GM23338 (cell line): Measurements from ENCODE around the gene LARGE1. TPM values are rescaled to one million over a fixed set of nuclear protein-coding genes. Genes with fewer than 3 reads are reported as not detected.

ENCODE experiments used
- ATAC-seq: fragments of 200-7000 bp; cut with Tn5 transposase; 3 replicates; pipeline ENCODE4 v1.9.1; 2020
- DNase-seq: peaks from one replicate; pipeline ENCODE4 v3.0.0-alpha.2; 2015; ENCODE audit warnings: low spot score
- H2AFZ ChIP-seq: fragments of 200-600 bp; sonication (generic); 2 replicates; pipeline ENCODE4 v1.8.0; 2016; ENCODE audit warnings: antibody characterized with exemption, mild to moderate bottlenecking, moderate library complexity
- H3F3A ChIP-seq: fragments of 200-600 bp; sonication (generic); replicated peaks from 2 replicates; pipeline ENCODE4 v1.8.0; 2017; ENCODE audit warnings: antibody characterized with exemption, mixed run types, low read depth
- H3K27ac ChIP-seq: fragments of 200-600 bp; sonication (generic); 2 replicates; pipeline ENCODE4 v1.6.1; 2016; ENCODE audit warnings: low read depth
- H3K27me3 ChIP-seq: fragments of 200-600 bp; sonication (generic); 2 replicates; pipeline ENCODE4 v1.8.0; 2016; ENCODE audit warnings: mild to moderate bottlenecking, mixed run types, moderate library complexity; ENCODE audit not compliant: insufficient read depth
- H3K36me3 ChIP-seq: fragments of 200-600 bp; sonication (generic); 2 replicates; pipeline ENCODE4 v1.8.0; 2016; ENCODE audit warnings: mild to moderate bottlenecking; ENCODE audit not compliant: insufficient read depth
- H3K4me1 ChIP-seq: fragments of 200-600 bp; sonication (generic); 2 replicates; pipeline ENCODE4 v1.8.0; 2016; ENCODE audit warnings: mild to moderate bottlenecking, moderate library complexity; ENCODE audit not compliant: insufficient read depth
- H3K4me2 ChIP-seq: fragments of 200-600 bp; sonication (generic); 2 replicates; pipeline ENCODE4 v1.7.1; 2017; ENCODE audit warnings: mixed run types
- H3K4me3 ChIP-seq: fragments of 200-600 bp; sonication (generic); 2 replicates; pipeline ENCODE4 v1.6.1; 2016; ENCODE audit warnings: mixed run types
- H3K79me2 ChIP-seq: fragments of 200-600 bp; sonication (generic); replicated peaks from 2 replicates; pipeline ENCODE4 v1.8.0; 2017; ENCODE audit warnings: mild to moderate bottlenecking; ENCODE audit not compliant: insufficient read depth
- H3K9me2 ChIP-seq: fragments of 200-600 bp; sonication (generic); 2 replicates; pipeline ENCODE4 v1.8.0; 2017; ENCODE audit not compliant: insufficient read depth
- H4K20me1 ChIP-seq: fragments of 200-600 bp; sonication (generic); replicated peaks from 2 replicates; pipeline ENCODE4 v1.8.0; 2017; ENCODE audit warnings: mild to moderate bottlenecking; ENCODE audit not compliant: insufficient read depth
- H3K27ac Mint-ChIP-seq: 2 replicates; pipeline ENCODE4 v1.8.0; 2020; ENCODE audit warnings: inconsistent platforms, mild to moderate bottlenecking, moderate library complexity, mixed read lengths
- H3K27me3 Mint-ChIP-seq: 3 replicates; pipeline ENCODE4 v1.8.0; 2022; ENCODE audit warnings: low read depth, mild to moderate bottlenecking, moderate library complexity, mixed read lengths, inconsistent platforms; ENCODE audit not compliant: insufficient read depth, poor library complexity
- H3K36me3 Mint-ChIP-seq: 3 replicates; pipeline ENCODE4 v1.8.0; 2021; ENCODE audit warnings: low read depth, mild to moderate bottlenecking, inconsistent platforms, moderate library complexity, mixed read lengths
- H3K4me1 Mint-ChIP-seq: 3 replicates; pipeline ENCODE4 v1.8.0; 2020; ENCODE audit warnings: mild to moderate bottlenecking, inconsistent platforms, mixed read lengths
- H3K4me3 Mint-ChIP-seq: 3 replicates; pipeline ENCODE4 v1.8.0; 2021; ENCODE audit warnings: moderate library complexity, mild to moderate bottlenecking, inconsistent platforms, mixed read lengths
- H3K9me3 Mint-ChIP-seq: 3 replicates; pipeline ENCODE4 v1.8.0; 2020; ENCODE audit warnings: moderate library complexity, mild to moderate bottlenecking, inconsistent platforms, mixed read lengths
- CREB1 ChIP-seq: fragments of 250-450 bp; sonication (Bioruptor Pico); IDR thresholded peaks from 2 replicates; pipeline ENCODE4 v1.5.0; 2020; ENCODE audit warnings: low read depth, mild to moderate bottlenecking, moderate library complexity
- CTCF ChIP-seq, 2 experiments: fragments of 200-600 bp in 1 of 2; sonication (generic) in 1 of 2; conservative IDR thresholded peaks; 2 replicates each; pipeline versions ENCODE4 v1.5.1 to v1.6.1; 2016 to 2017; ENCODE audit warnings: antibody characterized with exemption in 2 of 2, low read depth in 2 of 2, mild to moderate bottlenecking in 2 of 2, moderate library complexity in 1 of 2
- ETS1 ChIP-seq: IDR thresholded peaks from 2 replicates; pipeline ENCODE4 v1.6.1; 2016; ENCODE audit warnings: antibody characterized with exemption
- EZH2 ChIP-seq: fragments of 200-600 bp; sonication (generic); IDR thresholded peaks from one replicate; pipeline ENCODE4 v1.8.0; 2017; ENCODE audit warnings: antibody characterized with exemption, mild to moderate bottlenecking, low read depth; ENCODE audit not compliant: unreplicated experiment
- EZH2phosphoT487 ChIP-seq: fragments of 200-600 bp; sonication (generic); IDR thresholded peaks from one replicate; pipeline ENCODE4 v1.8.1; 2018; ENCODE audit warnings: antibody characterized with exemption; ENCODE audit not compliant: unreplicated experiment
- JUNB ChIP-seq: IDR thresholded peaks from one replicate; pipeline ENCODE4 v1.6.1; 2016; ENCODE audit warnings: antibody characterized with exemption; ENCODE audit not compliant: unreplicated experiment
- NANOG ChIP-seq: IDR thresholded peaks from 2 replicates; pipeline ENCODE4 v1.6.1; 2016; ENCODE audit warnings: antibody characterized with exemption, borderline replicate concordance
- POLR2AphosphoS5 ChIP-seq: IDR thresholded peaks from 2 replicates; pipeline ENCODE4 v1.6.1; 2016; ENCODE audit warnings: antibody characterized with exemption, low read depth
- ZNF114 ChIP-seq: fragments of 250-450 bp; sonication (Bioruptor Pico); IDR thresholded peaks from 2 replicates; pipeline ENCODE4 v1.5.0; 2020; ENCODE audit warnings: mild to moderate bottlenecking, moderate library complexity
- polyA plus RNA-seq: library from polyadenylated mRNA; unstranded; fragments of >200 nt; fragmentation: Nextera tagmentation; extraction: Ambion mirVana; gene quantifications from 2 replicates; pipeline ENCODE4 v1.2.1, GENCODE V29; 2016
- total RNA-seq: library from RNA; depleted of rRNA; stranded (reverse); fragments of >200 nt; shearing (Covaris generic); gene quantifications from 2 replicates; pipeline ENCODE4 v1.2.3, GENCODE V29; 2014

LARGE1 gene
- total and polyA plus RNA-seq, 2 experiments from 2014 or later = 12.8 to 75.6 TPM

GRCh38 chr22:33687464-33687863 lies 232.8 kb downstream of the LARGE1 start:
- no peak for ATAC-seq
- TF ChIP-seq CTCF (conservative IDR thresholded peaks at IDR 0.05; ENCODE audit: low read depth in 2 of 2) = no peak
- TF ChIP-seq ZNF114 (CRISPR knock-in tag) = no peak
- no peak for TF ChIP-seq ETS1
- TF ChIP-seq POLR2AphosphoS5 = no peak
- TF ChIP-seq CREB1 (CRISPR knock-in tag) = no peak
- no peak for TF ChIP-seq NANOG
- TF ChIP-seq EZH2phosphoT487 = no peak
- no peak for TF ChIP-seq JUNB
- no peak for TF ChIP-seq EZH2
- H3K9me3 Mint-ChIP-seq = peaks cover 3% of the 10 kb centered on the region; the same call in 2 of the 3 replicates

GRCh38 chr22:33684087-33684486 lies 236.2 kb downstream of the LARGE1 start:
- peaks cover 7% of the 10 kb centered on the region for H3K27me3 Mint-ChIP-seq
- no peak overlapping the region for H2AFZ ChIP-seq
- no peak overlapping the region for H3K4me3 ChIP-seq
- DNase-seq (no peak), ATAC-seq (no peak)
- no peaks in the 10 kb centered on the region for H3K27me3 ChIP-seq
- peaks cover 4% of the 10 kb centered on the region; the same call in 1 of the 2 replicates for H3K4me1 ChIP-seq
- no peaks in the 10 kb centered on the region for H3K36me3 ChIP-seq
- H3K4me3 Mint-ChIP-seq = no peak overlapping the region
- no peaks in the 10 kb centered on the region for H3F3A ChIP-seq
- no peak for TF ChIP-seq EZH2phosphoT487
- H3K27ac Mint-ChIP-seq = no peak overlapping the region
- H3K4me1 Mint-ChIP-seq = peaks cover 16% of the 10 kb centered on the region
- peaks cover 3% of the 10 kb centered on the region; the same call in 2 of the 3 replicates for H3K9me3 Mint-ChIP-seq
- peaks cover 16% of the 10 kb centered on the region; the same call in 1 of the 2 replicates for H4K20me1 ChIP-seq
- no peak overlapping the region for H3K27ac ChIP-seq
- peaks cover 22% of the 10 kb centered on the region for H3K36me3 Mint-ChIP-seq
- peaks cover 79% of the 10 kb centered on the region for H3K79me2 ChIP-seq
- no peak overlapping the region for H3K4me2 ChIP-seq
- 0 out of 2 replicates have a peak, but pooled peaks cover 6% of the 10 kb centered on the region for H3K9me2 ChIP-seq

More at GRCh38 chr22:33687464-33687863, 232.8 kb downstream of the LARGE1 start:
- peaks cover 35% of the 10 kb centered on the region for H4K20me1 ChIP-seq
- no peaks in the 10 kb centered on the region for H3F3A ChIP-seq
- H2AFZ ChIP-seq = no peak overlapping the region
- H3K4me3 ChIP-seq = no peak overlapping the region
- H3K79me2 ChIP-seq = peaks cover 81% of the 10 kb centered on the region
- peaks cover 3% of the 10 kb centered on the region; the same call in 1 of the 2 replicates for H3K4me1 ChIP-seq
- peaks cover 18% of the 10 kb centered on the region for H3K4me1 Mint-ChIP-seq
- 0 out of 2 replicates have a peak, but pooled peaks cover 6% of the 10 kb centered on the region for H3K9me2 ChIP-seq
- no peak overlapping the region for H3K27ac Mint-ChIP-seq
- H3K27ac ChIP-seq = no peak overlapping the region
- H3K36me3 Mint-ChIP-seq = peaks cover 25% of the 10 kb centered on the region
- no peak for DNase-seq
- H3K27me3 Mint-ChIP-seq = peaks cover 13% of the 10 kb centered on the region
- no peaks in the 10 kb centered on the region for H3K36me3 ChIP-seq
- no peak overlapping the region for H3K4me3 Mint-ChIP-seq
- no peak overlapping the region for H3K4me2 ChIP-seq
- H3K27me3 ChIP-seq = no peaks in the 10 kb centered on the region
